Spleen (tissue), 13 donors: ENCODE measurements around the gene PLA2G12A. TPM values are rescaled to one million over a fixed set of nuclear protein-coding genes. Genes with fewer than 3 reads are reported as not detected.

Experiments
- DNase-seq: peaks from one replicate; pipeline ENCODE4 v3.0.0-alpha.2; 2020
- H3K27ac ChIP-seq, 8 donors: fragments of 200-600 bp; sonication (generic) in 7 of 8; 1 replicate in 4 of 8; 2 replicates in 4 of 8; pipeline versions ENCODE4 v1.5.0 to v1.8.0; 2016 to 2021; ENCODE audit warnings: inconsistent platforms in 4 of 8, mild to moderate bottlenecking in 4 of 8, moderate library complexity in 1 of 8
- H3K27me3 ChIP-seq, 7 donors: fragments of 200-600 bp; sonication (generic) in 6 of 7; replicated peaks in 1 of 7; 1 replicate in 4 of 7; 2 replicates in 3 of 7; pipeline versions ENCODE4 v1.5.0 to v1.8.0; 2016 to 2021; ENCODE audit warnings: inconsistent platforms in 3 of 7, mild to moderate bottlenecking in 1 of 7
- H3K36me3 ChIP-seq, 6 donors: fragments of 200-600 bp; sonication (generic) in 5 of 6; 1 replicate in 4 of 6; 2 replicates in 2 of 6; pipeline versions ENCODE4 v1.5.0 to v1.8.0; 2016 to 2021; ENCODE audit warnings: inconsistent platforms in 2 of 6
- H3K4me1 ChIP-seq, 6 donors: fragments of 200-600 bp; sonication (generic) in 5 of 6; 1 replicate in 3 of 6; 2 replicates in 3 of 6; pipeline versions ENCODE4 v1.5.0 to v1.8.0; 2016 to 2021; ENCODE audit warnings: inconsistent platforms in 3 of 6
- H3K4me3 ChIP-seq, 8 donors: fragments of 200-600 bp; sonication (generic) in 7 of 8; 1 replicate in 4 of 8; 2 replicates in 4 of 8; pipeline versions ENCODE4 v1.5.0 to v1.8.0; 2016 to 2021; ENCODE audit warnings: inconsistent platforms in 4 of 8, mild to moderate bottlenecking in 4 of 8, moderate library complexity in 2 of 8
- H3K9me3 ChIP-seq, 8 donors: fragments of 200-600 bp; sonication (generic) in 7 of 8; 1 replicate in 4 of 8; 2 replicates in 4 of 8; pipeline versions ENCODE4 v1.5.0 to v1.8.0; 2016 to 2021; ENCODE audit warnings: inconsistent platforms in 4 of 8
- POLR2A ChIP-seq, 3 donors: fragments of 450-650 bp; IDR thresholded peaks; one replicate each; pipeline ENCODE4 v1.5.1; 2017; ENCODE audit warnings: antibody characterized with exemption in 3 of 3, mild to moderate bottlenecking in 1 of 3
- POLR2AphosphoS5 ChIP-seq, 3 donors: sonication (generic); formaldehyde crosslinking; IDR thresholded peaks; one replicate each; pipeline ENCODE4 v1.5.1; 2017; ENCODE audit warnings: antibody characterized with exemption in 3 of 3
- WGBS, 5 donors: extraction: QIAGEN DNeasy Blood & Tissue Kit in 3 of 5; methylation state at CpG; one replicate each; pipeline versions ENCODE4 v1.1.5 to v1.1.7; 2013 to 2018; 5-methylcytosine and 5-hydroxymethylcytosine counted together
- intact Hi-C: fragments of 100-400 bp; cut with DNase I; formaldehyde crosslinking; loops from one replicate; pipeline ENCODE4 v1.15.0; 2023; ENCODE audit warnings: low total_unique reads
- long read RNA-seq, 2 donors: transcript quantifications; one replicate each; lab custom pipeline, GENCODE V29; 2026
- polyA plus RNA-seq, 3 donors: library from polyadenylated mRNA; stranded (reverse); fragments of 200-250 nt; gene quantifications; one replicate each; pipeline ENCODE4 v1.2.1, GENCODE V29; 2013
- total RNA-seq, 7 donors: library from RNA; depleted of rRNA in 3 of 7; stranded (reverse); fragments of >200 nt in 3 of 7; fragmentation: NEBNext Ultra II Directional in 4 of 7; extraction: Animal tissue kit (Norgen Biotek cat#: 25700) in 4 of 7; gene quantifications; one replicate each; pipeline versions ENCODE4 v1.1.0 to v1.2.1, GENCODE V29; 2016 to 2021
- TF ChIP-seq, protein P1 (sequence below), 11 experiments: fragments of 200-600 bp in 7 of 11; fragments of 450-650 bp in 4 of 11; sonication (generic) in 4 of 11; IDR thresholded peaks in 8 of 11; conservative IDR thresholded peaks in 3 of 11; 1 replicate in 7 of 11; 2 replicates in 4 of 11; pipeline versions ENCODE4 v1.4.0 to v1.8.0; 2016 to 2021; ENCODE audit warnings: antibody characterized with exemption in 11 of 11, inconsistent platforms in 4 of 11, mild to moderate bottlenecking in 1 of 11
- donor health status: healthy with polysubstance abuse.
- donor health status: DM: no; HTN: no; CAD: no; lungs with moderate emphysema.
- donor health status: DM: no; HTN: no; CAD: no.
- donor health status: Bipolar disorder and iron deficiency.
- donor health status: healthy.
- donor health status: DM: no; HTN: no; CAD: no.
- donor health status: DM: yes; HTN: yes; CAD: no.

The PLA2G12A gene
- total RNA-seq (10 to 100 TPM; 13.5 to 21.4 (median 17.1) TPM), polyA plus RNA-seq (1 to 10 TPM; 2.6 to 4.1 (median 3.3) TPM)
- long read RNA-seq, donor 1, full-length matches to known transcripts, result 12 of 12 reads
- long read RNA-seq, donor 1, partial matches to known transcripts, result 0 of 12 reads
- long read RNA-seq, donor 1, other reads (novel, unspliced or antisense), result 0 of 12 reads
- long read RNA-seq, donor 2, full-length matches to known transcripts, result 10 of 10 reads
- long read RNA-seq, donor 2, partial matches to known transcripts, result 0 of 10 reads
- long read RNA-seq, donor 2, other reads (novel, unspliced or antisense), result 0 of 10 reads

DNA sequence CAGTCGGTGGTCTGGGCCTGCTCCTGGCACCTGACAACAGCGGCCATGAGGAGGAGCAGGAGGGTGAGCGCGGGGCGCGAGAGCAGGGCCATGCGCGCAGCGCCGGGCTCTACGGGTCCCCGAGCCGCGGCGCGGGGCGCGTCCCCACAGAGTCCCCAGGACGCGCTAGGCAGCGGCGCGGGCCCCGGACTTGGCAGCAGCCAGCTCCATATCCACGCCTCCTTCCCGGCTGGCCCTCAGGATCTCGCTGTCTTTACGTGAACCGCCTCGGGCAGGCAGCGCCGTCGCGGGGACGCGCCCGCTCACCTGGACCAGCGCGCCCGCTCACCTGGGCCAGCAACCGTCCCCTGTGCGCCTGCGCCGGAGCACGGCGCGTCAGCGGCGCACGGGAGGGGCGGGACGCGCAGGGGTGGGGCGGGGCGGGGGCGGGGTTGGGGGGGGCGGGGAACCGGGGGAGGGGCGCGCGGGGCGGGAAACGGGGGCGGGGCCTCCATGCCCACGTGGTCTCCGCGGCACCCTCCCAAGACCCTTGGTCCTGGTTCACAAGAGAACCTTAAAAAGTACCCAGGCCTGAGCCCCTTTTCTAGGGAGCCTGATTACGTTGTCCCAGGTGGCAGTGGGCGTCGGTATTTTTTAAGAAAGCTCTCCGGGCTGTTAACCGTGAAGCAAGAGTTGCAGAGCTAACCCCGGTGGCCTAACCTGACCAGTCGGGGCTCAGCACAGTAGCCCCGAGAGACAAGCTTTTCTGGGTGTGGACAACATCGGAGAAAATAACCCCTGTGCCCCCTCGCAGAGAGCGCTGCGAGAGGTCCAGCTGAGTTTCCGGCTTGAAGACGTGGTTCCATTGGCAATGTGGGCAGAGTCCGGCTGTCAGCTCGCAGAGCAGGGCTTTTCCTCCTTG is at the start of gene PLA2G12A:
PLA2G12A (minus strand) TSS at position 353 of the 901 bp plus-strand sequence; CDS start at position 92, 261 bp downstream.
- intact Hi-C loops, result loop anchor here (10.0 kb wide), 2 partner anchors 75 to 305 kb away; partner anchors contain the start of gene CFI

GRCh38 chr4:109764789-109765402 is 35.0 kb upstream of the PLA2G12A start:
- Histone ChIP-seq H3K4me1 (no peaks in the 10 kb centered on the region), H3K36me3 (peaks cover 0 to 12% (median 0%) of the 10 kb centered on the region in 6 donors), H3K4me3 (no peak overlapping the region), H3K27me3 (no peaks in the 10 kb centered on the region), H3K9me3 (no peaks in the 10 kb centered on the region), H3K27ac (no peak overlapping the region)
- intact Hi-C loops, result no loop called here
- WGBS, 5 donors, result 76 to 94% (median 90%) methylated on average over 5 of the region's 5 CpGs
- no peak for DNase-seq
- TF ChIP-seq POLR2AphosphoS5 (IDR thresholded peaks at IDR 0.05), result no peak
- no peak for TF ChIP-seq POLR2A (IDR thresholded peaks at IDR 0.05)
- TF ChIP-seq, protein P1, sequence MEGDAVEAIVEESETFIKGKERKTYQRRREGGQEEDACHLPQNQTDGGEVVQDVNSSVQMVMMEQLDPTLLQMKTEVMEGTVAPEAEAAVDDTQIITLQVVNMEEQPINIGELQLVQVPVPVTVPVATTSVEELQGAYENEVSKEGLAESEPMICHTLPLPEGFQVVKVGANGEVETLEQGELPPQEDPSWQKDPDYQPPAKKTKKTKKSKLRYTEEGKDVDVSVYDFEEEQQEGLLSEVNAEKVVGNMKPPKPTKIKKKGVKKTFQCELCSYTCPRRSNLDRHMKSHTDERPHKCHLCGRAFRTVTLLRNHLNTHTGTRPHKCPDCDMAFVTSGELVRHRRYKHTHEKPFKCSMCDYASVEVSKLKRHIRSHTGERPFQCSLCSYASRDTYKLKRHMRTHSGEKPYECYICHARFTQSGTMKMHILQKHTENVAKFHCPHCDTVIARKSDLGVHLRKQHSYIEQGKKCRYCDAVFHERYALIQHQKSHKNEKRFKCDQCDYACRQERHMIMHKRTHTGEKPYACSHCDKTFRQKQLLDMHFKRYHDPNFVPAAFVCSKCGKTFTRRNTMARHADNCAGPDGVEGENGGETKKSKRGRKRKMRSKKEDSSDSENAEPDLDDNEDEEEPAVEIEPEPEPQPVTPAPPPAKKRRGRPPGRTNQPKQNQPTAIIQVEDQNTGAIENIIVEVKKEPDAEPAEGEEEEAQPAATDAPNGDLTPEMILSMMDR (IDR thresholded peaks at IDR 0.05 in 8 of 11, conservative IDR thresholded peaks at IDR 0.05 in 3 of 11), result no peak

More for the DNA sequence above, at the start of gene PLA2G12A:
- Histone ChIP-seq H3K4me3 (peak within 1 kb of the TSS; percentile 77 to 95 (median 86)), H3K36me3 (no peaks in the 10 kb centered on the region), H3K9me3 (no peaks in the 10 kb centered on the region), H3K4me1 (peaks cover 7 to 32% (median 22%) of the 10 kb centered on the region in 6 donors), H3K27me3 (no peaks in the 10 kb centered on the region), H3K27ac (peak within 1 kb of the TSS; percentile 77 to 91 (median 86))
- DNase-seq, result peak; percentile 94
- peak in 2 of 3 donors; percentile 31 to 39 for TF ChIP-seq POLR2A (IDR thresholded peaks at IDR 0.05)
- TF ChIP-seq, protein P1 (IDR thresholded peaks at IDR 0.05 in 8 of 11, conservative IDR thresholded peaks at IDR 0.05 in 3 of 11), result no peak
- TF ChIP-seq POLR2AphosphoS5 (IDR thresholded peaks at IDR 0.05), result peak; percentile 88 to 91 (median 88)
- 0 to 1% (median 1%) methylated on average over 36 to 82 of the region's 83 CpGs for WGBS, 5 donors

DNA sequence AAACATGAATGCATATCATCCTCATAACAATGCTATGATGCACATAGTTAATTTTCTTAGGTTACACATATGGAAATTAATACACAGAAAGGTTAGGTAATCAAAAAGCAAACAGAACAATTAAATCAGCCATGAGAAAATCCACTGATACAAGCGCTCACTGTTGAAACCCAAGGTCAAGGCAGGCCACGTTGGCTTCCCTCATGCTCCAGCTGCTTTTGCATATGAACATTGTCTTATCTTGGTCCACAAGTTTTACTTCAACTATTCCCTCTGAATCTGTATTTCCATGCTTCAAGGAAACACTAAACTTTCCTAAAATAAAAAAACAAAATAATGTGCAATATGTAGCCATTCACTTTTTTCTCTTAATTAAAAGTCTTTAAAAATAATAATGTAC is 34.5 kb upstream of the PLA2G12A start:
- no peak overlapping the region for H3K27ac ChIP-seq
- no peak overlapping the region for H3K4me3 ChIP-seq
- H3K36me3 ChIP-seq, result peaks cover 0 to 12% (median 0%) of the 10 kb centered on the region in 6 donors
- DNase-seq, result no peak
- H3K9me3 ChIP-seq, result no peaks in the 10 kb centered on the region
- WGBS, 5 donors, result 79 to 89% (median 84%) methylated on average over 2 of the region's 2 CpGs
- H3K27me3 ChIP-seq, result no peaks in the 10 kb centered on the region
- no peak for TF ChIP-seq POLR2AphosphoS5 (IDR thresholded peaks at IDR 0.05)
- TF ChIP-seq, protein P1 (IDR thresholded peaks at IDR 0.05 in 8 of 11, conservative IDR thresholded peaks at IDR 0.05 in 3 of 11), result no peak
- TF ChIP-seq POLR2A (IDR thresholded peaks at IDR 0.05), result no peak
- intact Hi-C loops, result no loop called here
- H3K4me1 ChIP-seq, result no peaks in the 10 kb centered on the region
